Astrocyte (in vitro differentiated cells and primary cell): ENCODE measurements around the gene UNC5A. TPM values are rescaled to one million over a fixed set of nuclear protein-coding genes. Genes with fewer than 3 reads are reported as not detected.

Experiments used
- DNase-seq: peaks from one replicate; pipeline ENCODE4 v3.0.0-alpha.2; 2010; ENCODE audit warnings: low read depth
- FAIRE-seq: peaks from 2 replicates; lab custom pipeline; 2011; peaks lifted over from hg19 to GRCh38; lab: Jason Lieb, UNC
- H2AFZ ChIP-seq: 2 replicates; pipeline ENCODE4 v1.6.0; 2012; ENCODE audit warnings: low read depth, low read length, inconsistent platforms
- H3K27ac ChIP-seq: 2 replicates; pipeline ENCODE4 v1.5.1; 2011; ENCODE audit warnings: low read depth, low read length, inconsistent platforms
- H3K27me3 ChIP-seq: 2 replicates; pipeline ENCODE4 v1.6.0; 2011; ENCODE audit warnings: low read length, inconsistent platforms; ENCODE audit not compliant: insufficient read depth
- H3K36me3 ChIP-seq: 2 replicates; pipeline ENCODE4 v1.5.1; 2011; ENCODE audit warnings: low read length, inconsistent platforms; ENCODE audit not compliant: insufficient read depth
- H3K4me1 ChIP-seq: 2 replicates; pipeline ENCODE4 v1.5.1; 2011; ENCODE audit warnings: low read length, inconsistent platforms; ENCODE audit not compliant: insufficient read depth
- H3K4me2 ChIP-seq: 2 replicates; pipeline ENCODE4 v1.6.0; 2012; ENCODE audit warnings: low read length, inconsistent platforms
- H3K4me3 ChIP-seq: 2 replicates; pipeline ENCODE4 v1.5.1; 2011; ENCODE audit warnings: low read depth, mild to moderate bottlenecking, low read length, inconsistent platforms; ENCODE audit not compliant: insufficient read depth
- H3K79me2 ChIP-seq: 2 replicates; pipeline ENCODE4 v1.6.0; 2012; ENCODE audit warnings: mild to moderate bottlenecking, low read length, inconsistent platforms; ENCODE audit not compliant: insufficient read depth
- H3K9ac ChIP-seq: 2 replicates; pipeline ENCODE4 v1.6.0; 2012; ENCODE audit warnings: mild to moderate bottlenecking, low read length, inconsistent platforms
- H3K9me3 ChIP-seq: 2 replicates; pipeline ENCODE4 v1.5.1; 2012; ENCODE audit warnings: low read depth, mild to moderate bottlenecking, low read length, inconsistent platforms; ENCODE audit not compliant: insufficient read depth
- H4K20me1 ChIP-seq: 2 replicates; pipeline ENCODE4 v1.6.0; 2012; ENCODE audit warnings: low read length, inconsistent platforms; ENCODE audit not compliant: insufficient read depth
- H3K27ac Mint-ChIP-seq: one replicate; pipeline ENCODE4 v1.8.0; 2021; ENCODE audit warnings: mild to moderate bottlenecking, mixed read lengths; ENCODE audit not compliant: unreplicated experiment
- H3K27me3 Mint-ChIP-seq: one replicate; pipeline ENCODE4 v1.8.0; 2021; ENCODE audit warnings: low read depth, mixed read lengths; ENCODE audit not compliant: unreplicated experiment
- H3K36me3 Mint-ChIP-seq: one replicate; pipeline ENCODE4 v1.8.0; 2021; ENCODE audit warnings: low read depth, mixed read lengths; ENCODE audit not compliant: unreplicated experiment
- H3K4me1 Mint-ChIP-seq: one replicate; pipeline ENCODE4 v1.8.0; 2021; ENCODE audit warnings: low read depth, mixed read lengths; ENCODE audit not compliant: unreplicated experiment
- H3K4me3 Mint-ChIP-seq: one replicate; pipeline ENCODE4 v1.8.0; 2021; ENCODE audit warnings: mild to moderate bottlenecking, moderate library complexity, mixed read lengths; ENCODE audit not compliant: unreplicated experiment
- H3K9me3 Mint-ChIP-seq: one replicate; pipeline ENCODE4 v1.8.0; 2021; ENCODE audit warnings: mild to moderate bottlenecking, mixed read lengths; ENCODE audit not compliant: unreplicated experiment
- EZH2 ChIP-seq: IDR thresholded peaks from 2 replicates; pipeline ENCODE4 v1.6.1; 2012; ENCODE audit warnings: mild to moderate bottlenecking, low read length, inconsistent platforms; ENCODE audit not compliant: insufficient read depth
- total RNA-seq: library from RNA; stranded (reverse); gene quantifications from 2 replicates; pipeline ENCODE4 v1.2.1, GENCODE V29; 2021
- TF ChIP-seq, protein P1 (sequence below): IDR thresholded peaks from 2 replicates; pipeline ENCODE4 v1.5.1; 2011; ENCODE audit warnings: low read depth, mild to moderate bottlenecking, inconsistent platforms, low read length, moderate library complexity; ENCODE audit not compliant: insufficient read depth

Gene UNC5A
- total RNA-seq, 1 donor from 2014 or later = 0.70 TPM

DNA sequence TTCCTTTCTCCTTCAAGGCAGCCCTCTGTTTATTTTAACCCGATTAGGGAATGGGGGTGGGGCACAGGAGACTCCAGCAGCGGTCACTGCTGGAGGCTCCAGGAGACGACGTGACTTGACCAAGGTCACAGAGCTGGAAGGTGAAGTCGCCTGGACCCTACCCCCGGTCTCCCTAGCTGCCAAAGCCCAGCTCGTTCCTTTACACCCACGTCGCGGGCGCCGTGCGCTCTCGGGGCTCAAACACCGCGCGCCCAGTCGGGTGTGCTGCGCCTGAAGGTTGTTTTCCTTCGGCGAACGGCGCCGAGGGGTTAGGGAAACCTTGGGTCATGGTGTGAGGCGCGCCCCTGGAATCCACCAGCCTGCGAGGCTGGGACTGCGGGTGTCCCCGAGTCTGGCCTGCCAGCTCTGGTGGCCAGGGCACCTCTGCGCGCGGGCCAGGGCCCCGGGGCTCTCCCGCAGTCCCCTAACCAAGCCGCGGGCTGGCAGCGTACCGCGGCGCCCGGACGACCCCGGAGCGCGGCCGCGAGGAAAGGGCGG lies 747 bp upstream of the UNC5A start:
- Histone ChIP-seq H3K36me3 (no peaks in the 10 kb centered on the region), H3K9me3 (no peaks in the 10 kb centered on the region), H3K4me2 (peak overlapping the region; percentile 75), H2AFZ (no peak overlapping the region), H3K27me3 (peaks cover 50% of the 10 kb centered on the region), H3K79me2 (no peaks in the 10 kb centered on the region), H3K4me3 (no peak overlapping the region), H3K9ac (no peak overlapping the region), H3K4me1 (peaks cover 12% of the 10 kb centered on the region), H3K27ac (no peak overlapping the region), H4K20me1 (peaks cover 9% of the 10 kb centered on the region)
- H3K4me1 Mint-ChIP-seq = peaks cover 5% of the 10 kb centered on the region
- TF ChIP-seq, protein P1, sequence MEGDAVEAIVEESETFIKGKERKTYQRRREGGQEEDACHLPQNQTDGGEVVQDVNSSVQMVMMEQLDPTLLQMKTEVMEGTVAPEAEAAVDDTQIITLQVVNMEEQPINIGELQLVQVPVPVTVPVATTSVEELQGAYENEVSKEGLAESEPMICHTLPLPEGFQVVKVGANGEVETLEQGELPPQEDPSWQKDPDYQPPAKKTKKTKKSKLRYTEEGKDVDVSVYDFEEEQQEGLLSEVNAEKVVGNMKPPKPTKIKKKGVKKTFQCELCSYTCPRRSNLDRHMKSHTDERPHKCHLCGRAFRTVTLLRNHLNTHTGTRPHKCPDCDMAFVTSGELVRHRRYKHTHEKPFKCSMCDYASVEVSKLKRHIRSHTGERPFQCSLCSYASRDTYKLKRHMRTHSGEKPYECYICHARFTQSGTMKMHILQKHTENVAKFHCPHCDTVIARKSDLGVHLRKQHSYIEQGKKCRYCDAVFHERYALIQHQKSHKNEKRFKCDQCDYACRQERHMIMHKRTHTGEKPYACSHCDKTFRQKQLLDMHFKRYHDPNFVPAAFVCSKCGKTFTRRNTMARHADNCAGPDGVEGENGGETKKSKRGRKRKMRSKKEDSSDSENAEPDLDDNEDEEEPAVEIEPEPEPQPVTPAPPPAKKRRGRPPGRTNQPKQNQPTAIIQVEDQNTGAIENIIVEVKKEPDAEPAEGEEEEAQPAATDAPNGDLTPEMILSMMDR = no peak
- TF ChIP-seq EZH2 = peak; percentile 90
- H3K9me3 Mint-ChIP-seq = peaks cover 3% of the 10 kb centered on the region
- peaks cover 76% of the 10 kb centered on the region for H3K27me3 Mint-ChIP-seq
- no peaks in the 10 kb centered on the region for H3K36me3 Mint-ChIP-seq
- FAIRE-seq (no peak), DNase-seq (no peak)
- H3K4me3 Mint-ChIP-seq = peak overlapping the region; percentile 64
- no peak overlapping the region for H3K27ac Mint-ChIP-seq

DNA sequence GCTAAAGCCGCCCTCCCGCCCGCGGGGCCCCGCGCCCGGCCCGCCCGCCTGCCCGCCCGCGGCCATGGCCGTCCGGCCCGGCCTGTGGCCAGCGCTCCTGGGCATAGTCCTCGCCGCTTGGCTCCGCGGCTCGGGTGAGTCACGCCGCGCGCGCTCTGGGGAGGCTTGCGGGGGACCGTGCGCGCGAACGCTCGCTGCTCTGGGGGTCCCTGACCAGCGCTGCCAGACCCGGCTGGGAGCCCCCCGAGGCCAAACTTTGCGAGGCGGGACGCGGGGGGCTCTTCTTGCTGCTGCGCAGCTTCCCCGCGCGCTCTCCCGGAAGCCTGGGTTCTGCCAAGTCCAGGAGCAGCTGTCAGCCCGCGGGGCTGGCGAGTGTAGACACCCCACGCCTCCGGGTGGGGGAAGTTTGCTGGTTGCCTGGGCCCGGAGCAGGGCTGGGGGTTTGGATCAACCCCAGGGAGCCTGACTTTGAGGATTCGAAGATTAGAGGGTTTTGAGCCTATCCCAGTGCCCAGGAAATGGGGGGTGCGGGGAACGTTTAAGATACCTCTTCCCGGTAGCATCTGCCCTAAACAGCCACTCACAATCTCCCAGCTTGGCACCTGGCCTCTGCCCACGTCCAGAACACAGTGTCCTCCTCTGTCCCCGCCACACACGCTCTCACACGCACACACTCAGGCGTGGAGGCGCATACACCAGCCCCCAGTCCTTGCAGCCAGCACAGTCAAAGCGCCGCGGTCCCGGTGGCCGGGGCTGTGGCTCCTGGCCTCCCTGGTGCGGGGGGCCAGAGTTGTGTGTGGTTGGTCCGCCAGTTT lies 535 bp downstream of the UNC5A start:
- H3K4me2 ChIP-seq = peak overlapping the region; percentile 75
- Mint-ChIP-seq H3K9me3 (peaks cover 3% of the 10 kb centered on the region), H3K36me3 (no peaks in the 10 kb centered on the region), H3K4me3 (peak overlapping the region; percentile 80), H3K27ac (no peak overlapping the region), H3K27me3 (peaks cover 78% of the 10 kb centered on the region), H3K4me1 (peaks cover 5% of the 10 kb centered on the region)
- H4K20me1 ChIP-seq = peaks cover 9% of the 10 kb centered on the region
- no peak overlapping the region for H3K27ac ChIP-seq
- no peak overlapping the region for H3K9ac ChIP-seq
- H2AFZ ChIP-seq = no peak overlapping the region
- no peaks in the 10 kb centered on the region for H3K9me3 ChIP-seq
- H3K79me2 ChIP-seq = no peaks in the 10 kb centered on the region
- DNase-seq (peak; percentile 10), FAIRE-seq (no peak)
- TF ChIP-seq, protein P1 = no peak
- TF ChIP-seq EZH2 = peak; percentile 69
- no peaks in the 10 kb centered on the region for H3K36me3 ChIP-seq
- H3K4me3 ChIP-seq = peak overlapping the region; percentile 28
- peaks cover 52% of the 10 kb centered on the region for H3K27me3 ChIP-seq
- H3K4me1 ChIP-seq = peaks cover 12% of the 10 kb centered on the region
